Measurements from ENCODE around the gene ZNF385D.

- TF ChIP-seq CTCF (conservative IDR thresholded peaks at IDR 0.05; ENCODE audit: low read depth, low read length): no peak
- TF ChIP-seq EZH2 (IDR thresholded peaks at IDR 0.05; ENCODE audit: low read length, unreplicated experiment): no peak
- TF ChIP-seq EZH2phosphoT487 (IDR thresholded peaks at IDR 0.05; ENCODE audit: borderline replicate concordance, low read length): no peak
Observed at GRCh38 chr3:21670386-21670785, 80.6 kb downstream of the ZNF385D start.

Measured in PC-3 (cell line).